ENCODE measurements around the gene LMO2. TPM values are rescaled to one million over a fixed set of nuclear protein-coding genes. Genes with fewer than 3 reads are reported as not detected.
"Not testable (repeated sequence)": the region's sequence is repeated elsewhere in the genome, so short reads cannot be mapped to it uniquely, and the experiment has no call there.

The LMO2 gene
- total and polyA plus RNA-seq, 12 donors, result 3.9 to 16.9 (median 9.8) TPM

- no peaks in the 10 kb centered on the region for H3K9me3 ChIP-seq
- WGBS, 2 donors, result 60 to 62% methylated on average over 13 of the region's 13 CpGs
- H3K27ac ChIP-seq, result no peak overlapping the region
- no peak overlapping the region for H3K4me3 ChIP-seq
- intact Hi-C loops (cut with DNase I), result no loop called here
- H3K27me3 ChIP-seq, result peaks cover 0 to 22% (median 17%) of the 10 kb centered on the region in 7 donors
- no peak for ATAC-seq
- TF ChIP-seq, protein P1, sequence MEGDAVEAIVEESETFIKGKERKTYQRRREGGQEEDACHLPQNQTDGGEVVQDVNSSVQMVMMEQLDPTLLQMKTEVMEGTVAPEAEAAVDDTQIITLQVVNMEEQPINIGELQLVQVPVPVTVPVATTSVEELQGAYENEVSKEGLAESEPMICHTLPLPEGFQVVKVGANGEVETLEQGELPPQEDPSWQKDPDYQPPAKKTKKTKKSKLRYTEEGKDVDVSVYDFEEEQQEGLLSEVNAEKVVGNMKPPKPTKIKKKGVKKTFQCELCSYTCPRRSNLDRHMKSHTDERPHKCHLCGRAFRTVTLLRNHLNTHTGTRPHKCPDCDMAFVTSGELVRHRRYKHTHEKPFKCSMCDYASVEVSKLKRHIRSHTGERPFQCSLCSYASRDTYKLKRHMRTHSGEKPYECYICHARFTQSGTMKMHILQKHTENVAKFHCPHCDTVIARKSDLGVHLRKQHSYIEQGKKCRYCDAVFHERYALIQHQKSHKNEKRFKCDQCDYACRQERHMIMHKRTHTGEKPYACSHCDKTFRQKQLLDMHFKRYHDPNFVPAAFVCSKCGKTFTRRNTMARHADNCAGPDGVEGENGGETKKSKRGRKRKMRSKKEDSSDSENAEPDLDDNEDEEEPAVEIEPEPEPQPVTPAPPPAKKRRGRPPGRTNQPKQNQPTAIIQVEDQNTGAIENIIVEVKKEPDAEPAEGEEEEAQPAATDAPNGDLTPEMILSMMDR (IDR thresholded peaks at IDR 0.05), result no peak
- no peak for DNase-seq
- no peaks in the 10 kb centered on the region for H3K4me1 ChIP-seq
- H3K36me3 ChIP-seq, result no peaks in the 10 kb centered on the region
These were observed 49.5 kb downstream of the LMO2 start for GRCh38 chr11:33842236-33842915.

DNA sequence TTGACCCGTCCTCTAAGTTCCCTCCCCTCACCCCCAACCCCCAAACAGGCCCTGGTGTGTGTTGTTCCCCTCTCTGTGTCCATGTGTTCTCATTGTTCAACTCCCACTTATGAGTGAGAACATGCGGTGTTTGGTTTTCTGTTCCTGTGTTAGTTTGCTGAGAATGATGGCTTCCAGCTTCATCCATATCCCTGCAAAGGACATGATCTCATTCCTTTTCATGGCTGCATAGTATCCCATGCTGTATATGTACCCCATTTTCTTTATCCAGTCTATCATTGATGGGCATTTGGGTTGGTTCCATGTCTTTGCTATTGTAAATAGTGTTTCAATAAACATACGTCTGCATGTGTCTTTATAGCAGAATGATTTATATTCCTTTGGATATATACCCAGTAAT is 53.6 kb downstream of the LMO2 start:
- ATAC-seq, H3K4me1 ChIP-seq, H3K9me3 ChIP-seq, H3K27ac ChIP-seq, H3K36me3 ChIP-seq, DNase-seq, H3K4me3 ChIP-seq: not testable (repeated sequence)
- 64 to 85% methylated on average over 2 to 3 of the region's 3 CpGs for WGBS, 2 donors
- intact Hi-C loops (cut with DNase I), result loop anchor here in 1 of 10 donors (10.0 kb wide), 1 partner anchor 473 kb away; no protein-coding TSS in a partner anchor
- peaks cover 0 to 29% (median 17%) of the 10 kb centered on the region in 7 donors for H3K27me3 ChIP-seq

DNA sequence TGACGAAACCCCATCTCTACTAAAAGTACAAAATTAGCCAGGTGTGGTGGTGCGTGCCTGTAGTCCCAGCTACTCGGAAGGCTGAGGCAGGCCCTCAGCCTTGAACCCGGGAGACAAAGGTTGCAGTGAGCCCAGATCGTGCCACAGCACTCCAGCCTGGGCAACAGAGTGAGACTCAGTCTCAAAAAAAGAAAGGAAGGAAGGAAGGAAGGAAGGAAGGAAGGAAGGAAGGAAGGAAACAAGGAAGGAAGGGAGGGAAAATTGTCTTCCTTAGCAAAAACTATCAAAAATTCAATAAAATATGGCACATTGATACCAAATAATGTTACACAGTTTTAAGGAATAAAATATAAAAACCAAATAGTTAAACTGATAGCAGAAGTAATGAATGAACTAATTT is 54.5 kb downstream of the LMO2 start:
- H3K4me1 ChIP-seq, ATAC-seq, H3K4me3 ChIP-seq, H3K27ac ChIP-seq, H3K9me3 ChIP-seq, DNase-seq, H3K36me3 ChIP-seq: not testable (repeated sequence)
- WGBS, 2 donors, result 85 to 91% methylated on average over 5 of the region's 5 CpGs
- peaks cover 0 to 27% (median 14%) of the 10 kb centered on the region in 7 donors for H3K27me3 ChIP-seq
- intact Hi-C loops (cut with DNase I), result loop anchor here in 1 of 10 donors (10.0 kb wide), 1 partner anchor 473 kb away; no protein-coding TSS in a partner anchor

DNA sequence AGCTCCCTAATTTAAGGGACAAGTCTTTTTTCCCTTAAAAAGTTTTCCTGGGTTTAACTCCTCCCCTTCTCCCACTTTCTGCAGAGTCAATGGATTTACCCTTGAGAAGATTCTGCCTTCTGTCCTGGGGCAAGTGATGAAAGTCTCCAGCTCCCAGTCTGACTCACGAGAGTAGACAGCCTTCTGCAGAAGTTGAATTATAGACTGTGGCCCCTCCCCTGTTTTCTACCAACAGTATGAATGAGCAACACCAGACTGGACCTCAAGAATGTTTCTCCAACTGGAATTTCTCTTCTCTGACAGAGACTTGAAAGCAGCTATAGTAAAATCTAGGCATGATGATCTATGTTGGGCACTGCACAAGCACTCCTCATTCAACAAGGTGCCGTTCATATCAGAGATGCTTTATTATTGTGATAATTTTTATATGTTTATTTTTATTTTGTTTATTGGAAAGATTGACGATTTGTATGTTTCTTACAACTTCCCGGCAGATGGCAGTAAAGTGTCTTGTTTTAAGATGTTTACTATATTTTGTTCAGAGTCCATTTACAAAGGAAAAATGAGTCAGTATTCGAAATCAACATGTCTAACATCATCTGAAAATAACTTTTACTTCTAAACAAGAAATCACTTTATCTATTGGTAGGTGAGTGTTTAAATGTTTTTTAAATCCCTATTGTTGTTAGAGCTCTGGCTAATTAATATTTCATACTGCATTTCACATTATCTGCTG is 56.6 kb downstream of the LMO2 start:
- 45 to 48% methylated on average over 5 of the region's 5 CpGs for WGBS, 2 donors
- DNase-seq (no peak), ATAC-seq (no peak)
- TF ChIP-seq, protein P1 (IDR thresholded peaks at IDR 0.05), result peak in 6 of 9 donors; percentile 20 to 51 (median 28)
- peaks cover 0 to 14% (median 11%) of the 10 kb centered on the region in 7 donors for H3K27me3 ChIP-seq
- intact Hi-C loops (cut with DNase I), result loop anchor here in 1 of 10 donors (10.0 kb wide), 1 partner anchor 471 kb away; no protein-coding TSS in a partner anchor
- H3K9me3 ChIP-seq, result no peaks in the 10 kb centered on the region
- no peaks in the 10 kb centered on the region for H3K4me1 ChIP-seq
- no peak overlapping the region for H3K4me3 ChIP-seq
- H3K36me3 ChIP-seq, result no peaks in the 10 kb centered on the region
- H3K27ac ChIP-seq, result no peak overlapping the region

DNA sequence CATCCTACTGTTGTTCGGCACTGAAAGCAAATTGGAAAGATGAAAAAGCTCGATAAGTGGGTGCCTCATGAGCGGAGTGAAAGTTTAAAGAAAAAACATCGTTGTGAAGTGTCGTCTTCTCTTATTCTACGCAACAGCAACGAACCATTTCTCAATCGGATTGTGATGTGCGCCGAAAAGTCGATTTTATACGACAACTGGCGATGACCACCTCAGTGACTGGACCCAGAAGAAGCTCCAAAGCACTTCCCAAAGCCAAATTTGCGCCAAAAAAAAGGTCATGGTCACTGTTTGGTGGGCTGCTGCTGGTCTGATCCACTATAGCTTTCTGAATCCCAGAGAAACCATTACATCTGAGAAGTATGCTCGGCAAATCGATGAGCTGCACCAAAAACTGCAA is 59.2 kb downstream of the LMO2 start:
- intact Hi-C loops (cut with DNase I), result loop anchor here in 1 of 10 donors (10.0 kb wide), 1 partner anchor 468 kb away; no protein-coding TSS in a partner anchor
- Histone ChIP-seq H3K4me3 (no peak overlapping the region), H3K27ac (no peak overlapping the region), H3K36me3 (no peaks in the 10 kb centered on the region), H3K4me1 (peaks cover 4 to 12% (median 9%) of the 10 kb centered on the region in 9 donors), H3K9me3 (no peaks in the 10 kb centered on the region), H3K27me3 (peaks cover 0 to 33% (median 22%) of the 10 kb centered on the region in 7 donors)
- 92 to 97% methylated on average over 16 of the region's 16 CpGs for WGBS, 2 donors
- no peak for ATAC-seq
- TF ChIP-seq, protein P1 (IDR thresholded peaks at IDR 0.05), result no peak
- DNase-seq, result no peak

All from heart right ventricle (tissue), 16 donors.